HEK293T (cell line): ENCODE results near the gene SPTBN5.

Source experiments
- CTCF ChIA-PET: fragments of 350-600 bp; formaldehyde crosslinking; extraction: SDS; loops from one replicate; lab custom pipeline; 2021; ENCODE audit warnings: antibody characterized with exemption, inconsistent platforms; lab: Yijun Ruan, JAX
- POLR2A ChIA-PET: fragments of 350-600 bp; formaldehyde crosslinking; extraction: SDS; loops from one replicate; lab custom pipeline; 2020; ENCODE audit warnings: antibody characterized with exemption, inconsistent platforms; lab: Yijun Ruan, JAX
- DNase-seq: peaks from one replicate; pipeline ENCODE4 v3.0.0; 2012; ENCODE audit warnings: mixed read lengths; ENCODE audit errors: extremely low spot score
- ARNT ChIP-seq: fragments of 450-650 bp; IDR thresholded peaks from 2 replicates; pipeline ENCODE4 v1.6.1; 2017; ENCODE audit warnings: mild to moderate bottlenecking
- BHLHE40 ChIP-seq: fragments of 450-650 bp; IDR thresholded peaks from 2 replicates; pipeline ENCODE4 v1.6.1; 2016; ENCODE audit warnings: mild to moderate bottlenecking, moderate library complexity, borderline replicate concordance
- CTBP1 ChIP-seq: fragments of 450-650 bp; IDR thresholded peaks from 2 replicates; pipeline ENCODE4 v1.6.1; 2016; ENCODE audit warnings: borderline replicate concordance
- ELF4 ChIP-seq: fragments of 450-650 bp; IDR thresholded peaks from 2 replicates; pipeline ENCODE4 v1.6.1; 2017; ENCODE audit warnings: antibody characterized with exemption
- FOXA1 ChIP-seq: fragments of 450-650 bp; IDR thresholded peaks from 2 replicates; pipeline ENCODE4 v1.6.1; 2016; ENCODE audit warnings: mild to moderate bottlenecking
- FOXK2 ChIP-seq: fragments of 450-650 bp; IDR thresholded peaks from 2 replicates; pipeline ENCODE4 v1.6.1; 2016; ENCODE audit warnings: mild to moderate bottlenecking
- FOXM1 ChIP-seq: fragments of 450-650 bp; IDR thresholded peaks from 2 replicates; pipeline ENCODE4 v1.6.1; 2017; ENCODE audit warnings: mild to moderate bottlenecking, borderline replicate concordance
- HDGF ChIP-seq: fragments of 450-650 bp; IDR thresholded peaks from 2 replicates; pipeline ENCODE4 v1.6.1; 2017; ENCODE audit warnings: antibody characterized with exemption, borderline replicate concordance
- L3MBTL2 ChIP-seq: fragments of 450-650 bp; conservative IDR thresholded peaks from 2 replicates; pipeline ENCODE4 v1.6.1; 2016; ENCODE audit warnings: mild to moderate bottlenecking
- LEF1 ChIP-seq: fragments of 450-650 bp; IDR thresholded peaks from 2 replicates; pipeline ENCODE4 v1.6.1; 2017; ENCODE audit warnings: mild to moderate bottlenecking, borderline replicate concordance
- NFRKB ChIP-seq: fragments of 450-650 bp; IDR thresholded peaks from 2 replicates; pipeline ENCODE4 v1.6.1; 2016; ENCODE audit warnings: mild to moderate bottlenecking, moderate library complexity
- PKNOX1 ChIP-seq: fragments of 450-650 bp; IDR thresholded peaks from 2 replicates; pipeline ENCODE4 v1.6.1; 2016
- SP1 ChIP-seq: fragments of 450-650 bp; IDR thresholded peaks from 2 replicates; pipeline ENCODE4 v1.6.1; 2017
- SUZ12 ChIP-seq: fragments of 450-650 bp; IDR thresholded peaks from 2 replicates; pipeline ENCODE4 v1.6.1; 2016; ENCODE audit warnings: mild to moderate bottlenecking
- TARDBP ChIP-seq: fragments of 450-650 bp; IDR thresholded peaks from 2 replicates; pipeline ENCODE4 v1.6.1; 2016
- ZNF384 ChIP-seq: fragments of 450-650 bp; IDR thresholded peaks from 2 replicates; pipeline ENCODE4 v1.6.1; 2016

The SPTBN5 gene

GRCh38 chr15:41891226-41891625, 2.6 kb downstream of the SPTBN5 start:
- TF ChIP-seq SUZ12 (no peak), TARDBP (no peak), SP1 (no peak), PKNOX1 (no peak), FOXA1 (no peak), FOXK2 (no peak), BHLHE40 (no peak), HDGF (no peak), NFRKB (no peak), FOXM1 (no peak), ZNF384 (no peak), ELF4 (no peak), ARNT (no peak), L3MBTL2 (no peak), LEF1 (no peak)
- ChIA-PET CTCF (interaction anchor here (1.2 kb wide), 1 partner anchor 13 kb away, joined by 6 read pairs; no protein-coding TSS in a partner anchor), POLR2A (no interaction called here)
- no peak for DNase-seq

GRCh38 chr15:41890050-41890690, 3.7 kb downstream of the SPTBN5 start:
- TF ChIP-seq ARNT (no peak), FOXM1 (no peak), LEF1 (no peak), SUZ12 (no peak), ZNF384 (no peak), FOXA1 (no peak), TARDBP (no peak), PKNOX1 (no peak), SP1 (no peak), ELF4 (no peak), L3MBTL2 (no peak), BHLHE40 (no peak), NFRKB (no peak), FOXK2 (no peak), CTBP1 (no peak), HDGF (no peak)
- no peak for DNase-seq
- ChIA-PET CTCF (no interaction called here), POLR2A (no interaction called here)

GRCh38 chr15:41888662-41889253, 5.1 kb downstream of the SPTBN5 start:
- ChIA-PET POLR2A (no interaction called here), CTCF (interaction anchor here (1.3 kb wide), 1 partner anchor 16 kb away, joined by 3 read pairs; no protein-coding TSS in a partner anchor)
- DNase-seq, result no peak
- TF ChIP-seq LEF1 (no peak), SUZ12 (no peak), NFRKB (no peak), BHLHE40 (no peak)

GRCh38 chr15:41887893-41888292, 6.0 kb downstream of the SPTBN5 start:
- DNase-seq, result no peak
- CTCF ChIA-PET, result interaction anchor here (1.3 kb wide), 1 partner anchor 17 kb away, joined by 3 read pairs; no protein-coding TSS in a partner anchor
- POLR2A ChIA-PET, result no interaction called here
- no peak for TF ChIP-seq ZNF384
- TF ChIP-seq BHLHE40, result no peak
- TF ChIP-seq ELF4, result no peak
- no peak for TF ChIP-seq ARNT
- TF ChIP-seq LEF1, result no peak
- TF ChIP-seq FOXM1, result no peak
- no peak for TF ChIP-seq SUZ12
- no peak for TF ChIP-seq TARDBP
- TF ChIP-seq PKNOX1, result no peak
- TF ChIP-seq NFRKB, result no peak
- TF ChIP-seq L3MBTL2, result no peak
- no peak for TF ChIP-seq FOXK2

GRCh38 chr15:41887161-41887560, 6.7 kb downstream of the SPTBN5 start:
- no peak for DNase-seq
- ChIA-PET POLR2A (no interaction called here), CTCF (interaction anchor here (0.6 kb wide), 1 partner anchor 199 kb away, joined by 5 read pairs; no protein-coding TSS in a partner anchor)
- TF ChIP-seq NFRKB (no peak), ARNT (no peak)

- TF ChIP-seq LEF1 (no peak), CTBP1 (no peak), FOXK2 (no peak), HDGF (no peak), FOXA1 (no peak), BHLHE40 (no peak), FOXM1 (no peak), PKNOX1 (no peak), ELF4 (no peak)
- no peak for DNase-seq
- POLR2A ChIA-PET, result no interaction called here
- CTCF ChIA-PET, result interaction anchor here (0.6 kb wide), 1 partner anchor 200 kb away, joined by 5 read pairs; no protein-coding TSS in a partner anchor
Observed at GRCh38 chr15:41886741-41887140, 7.1 kb downstream of the SPTBN5 start.
